NCI-H1417 (cell line): ENCODE measurements around the gene PLPP7.
"Not testable (repeated sequence)": the region's sequence is repeated elsewhere in the genome, so short reads cannot be mapped to it uniquely, and the experiment has no call there.

ENCODE experiments used
- DNase-seq, 3 experiments: peaks; one replicate each; lab custom pipeline; 2025; lab: John Stamatoyannopoulos, UW

PLPP7 gene

GRCh38 chr9:131266266-131267229, 23.0 kb upstream of the PLPP7 start:
- no peak for DNase-seq

- DNase-seq = peak in 1 of 3 experiments; percentile 10
Observed at GRCh38 chr9:131270171-131271015, 19.1 kb upstream of the PLPP7 start.

- not testable (repeated sequence) for DNase-seq
Observed at GRCh38 chr9:131271016-131271273, 18.6 kb upstream of the PLPP7 start.

- no peak for DNase-seq
Observed at GRCh38 chr9:131271506-131271931, 18.0 kb upstream of the PLPP7 start.

- no peak for DNase-seq
Observed at GRCh38 chr9:131272212-131272611, 17.3 kb upstream of the PLPP7 start.

- no peak for DNase-seq
Observed at GRCh38 chr9:131273146-131273855, 16.2 kb upstream of the PLPP7 start.

GRCh38 chr9:131273856-131274673, 15.5 kb upstream of the PLPP7 start:
- no peak for DNase-seq

- no peak for DNase-seq
Observed at GRCh38 chr9:131274674-131275331, 14.7 kb upstream of the PLPP7 start.

- DNase-seq = no peak
Observed at GRCh38 chr9:131275332-131276093, 14.0 kb upstream of the PLPP7 start.

- DNase-seq = peak in 2 of 3 experiments; percentile 24 to 42
Observed at GRCh38 chr9:131276094-131276888, 13.2 kb upstream of the PLPP7 start, which contains the start of gene FAM78A. TSS of gene FAM78A (minus strand) at chr9:131276510. CDS start at chr9:131276179, 331 bp downstream.

- DNase-seq = peak in 1 of 3 experiments; percentile 33
Observed at GRCh38 chr9:131276891-131277286, 12.6 kb upstream of the PLPP7 start.

GRCh38 chr9:131277287-131277909, 12.1 kb upstream of the PLPP7 start:
- DNase-seq = no peak

- DNase-seq = peak; percentile 59 to 92 (median 83)
Observed at GRCh38 chr9:131277910-131278701, 11.4 kb upstream of the PLPP7 start.

- DNase-seq = no peak
Observed at GRCh38 chr9:131278702-131279111, 10.8 kb upstream of the PLPP7 start.

- no peak for DNase-seq
Observed at GRCh38 chr9:131279196-131279862, 10.2 kb upstream of the PLPP7 start.

GRCh38 chr9:131279863-131280570, 9.5 kb upstream of the PLPP7 start:
- DNase-seq = no peak

- DNase-seq = no peak
Observed at GRCh38 chr9:131280660-131281059, 8.9 kb upstream of the PLPP7 start.
